ENCODE data around the gene HAS3. TPM values are rescaled to one million over a fixed set of nuclear protein-coding genes. Genes with fewer than 3 reads are reported as not detected.

Gene HAS3
- total and polyA plus RNA-seq, 2 donors (not counting 3 experiments of a cell fraction or from before 2014, with no cell fraction given) = 1.5 to 1.8 TPM

- FAIRE-seq = peak; percentile 52
- H3K36me3 ChIP-seq (ENCODE audit: control insufficient read depth in 2 of 2, extremely low read depth in 1 of 2, insufficient read depth in 2 of 2, low read length in 2 of 2) = no peaks in the 10 kb centered on the region
- H3K79me2 ChIP-seq (ENCODE audit: control insufficient read depth, insufficient read depth, low read length) = peaks cover 87% of the 10 kb centered on the region
- intact Hi-C loops (cut with micrococcal nuclease) (no loop called here), dilution Hi-C loops (cut with MboI; ENCODE audit: extremely low pct_ligation_motif_present, low sequenced_read_pairs) (no loop called here)
- peak overlapping the region; percentile 32 for H2AFZ ChIP-seq (ENCODE audit: low read depth, low read length)
- no peaks in the 10 kb centered on the region for H4K20me1 ChIP-seq (replicated peaks; ENCODE audit: control insufficient read depth, extremely low read depth, insufficient read depth, low read length)
- H3K4me1 ChIP-seq (ENCODE audit: control insufficient read depth, extremely low read depth, insufficient read depth, low read length) = peaks cover 26% of the 10 kb centered on the region
- peak overlapping the region; percentile 83 for H3K27ac ChIP-seq (ENCODE audit: insufficient read depth, low read depth, low read length)
- CTCF ChIA-PET = interaction anchor here (0.6 to 1.3 kb wide), 2 partner anchors 19 to 28 kb away, joined by 3 read pairs; no protein-coding TSS in a partner anchor
- no TSS peak for BruUV-seq (replicated peaks)
- no peaks in the 10 kb centered on the region for H3K27me3 ChIP-seq (ENCODE audit: control insufficient read depth in 2 of 2, insufficient read depth in 2 of 2, low read length in 2 of 2)
- no peaks in the 10 kb centered on the region for H3K9me1 ChIP-seq (replicated peaks; ENCODE audit: control insufficient read depth, extremely low read depth, insufficient read depth, low read length)
- H3K4me2 ChIP-seq (ENCODE audit: insufficient read depth, low read length) = peak overlapping the region; percentile 70
- H3K9ac ChIP-seq (replicated peaks; ENCODE audit: extremely low read depth, insufficient read depth, low read length) = peak overlapping the region; percentile 91
- POLR2A ChIA-PET = interaction anchor here (0.5 to 0.6 kb wide), 3 partner anchors 9 to 284 kb away, joined by 3 to 4 read pairs (median 3); no protein-coding TSS in a partner anchor
- DNase-seq (ENCODE audit: low read depth, low spot score) = peak; percentile 16
- peak overlapping the region; percentile 94 to 99 (median 96) for H3K4me3 ChIP-seq (replicated peaks in 1 of 3; ENCODE audit: insufficient read depth in 1 of 3, low read depth in 1 of 3, low read length in 3 of 3)
- H3K9me3 ChIP-seq (replicated peaks; ENCODE audit: control insufficient read depth, insufficient read depth, low read length) = no peaks in the 10 kb centered on the region
- TF ChIP-seq POLR2A (IDR thresholded peaks at IDR 0.05; ENCODE audit: low read depth, low read length) = peak; percentile 70
- TF ChIP-seq, protein P1, sequence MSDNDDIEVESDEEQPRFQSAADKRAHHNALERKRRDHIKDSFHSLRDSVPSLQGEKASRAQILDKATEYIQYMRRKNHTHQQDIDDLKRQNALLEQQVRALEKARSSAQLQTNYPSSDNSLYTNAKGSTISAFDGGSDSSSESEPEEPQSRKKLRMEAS (IDR thresholded peaks at IDR 0.05; ENCODE audit: insufficient read depth, insufficient read length) = no peak
Measured at GRCh38 chr16:69131167-69131838, 25.9 kb downstream of the HAS3 start.

DNA sequence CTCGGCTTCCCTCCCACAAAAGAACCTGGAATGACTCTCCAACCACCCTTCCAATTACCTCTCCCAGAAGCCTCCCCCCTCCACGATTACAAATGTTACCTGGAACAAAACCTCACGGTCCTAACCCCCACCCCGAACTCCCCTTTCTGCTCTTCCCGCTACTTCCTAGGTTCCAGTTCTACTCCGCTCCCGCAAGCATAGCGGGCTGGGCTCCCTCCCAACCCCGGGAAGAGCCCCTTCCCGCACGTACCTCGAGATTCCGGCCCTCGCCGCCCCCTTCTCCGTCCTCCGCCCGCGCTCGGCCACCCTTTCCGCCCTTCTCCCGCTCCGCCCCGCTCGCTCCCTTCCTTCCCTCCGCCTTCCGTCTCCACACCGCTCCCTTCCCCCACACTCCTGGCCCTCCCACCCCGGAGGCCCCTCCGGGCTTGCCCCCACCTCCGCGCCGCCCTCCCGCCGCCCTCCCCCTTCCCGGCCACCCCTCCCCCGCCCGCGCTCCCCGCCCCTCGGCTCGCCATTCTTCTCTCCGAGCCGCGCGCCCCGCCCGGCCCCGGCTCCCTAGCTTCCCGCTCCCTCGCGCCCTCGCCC is 26.5 kb downstream of the HAS3 start:
- intact Hi-C loops (cut with micrococcal nuclease) = no loop called here
- DNase-seq (ENCODE audit: low read depth, low spot score) (peak; percentile 72), FAIRE-seq (no peak)
- peak overlapping the region; percentile 40 for H2AFZ ChIP-seq (ENCODE audit: low read depth, low read length)
- H3K4me1 ChIP-seq (ENCODE audit: control insufficient read depth, extremely low read depth, insufficient read depth, low read length) = peaks cover 24% of the 10 kb centered on the region
- BruUV-seq (replicated peaks) = no TSS peak
- no peaks in the 10 kb centered on the region for H3K27me3 ChIP-seq (ENCODE audit: control insufficient read depth in 2 of 2, insufficient read depth in 2 of 2, low read length in 2 of 2)
- peak overlapping the region; percentile 94 to 99 (median 96) for H3K4me3 ChIP-seq (replicated peaks in 1 of 3; ENCODE audit: insufficient read depth in 1 of 3, low read depth in 1 of 3, low read length in 3 of 3)
- dilution Hi-C loops (cut with MboI; ENCODE audit: extremely low pct_ligation_motif_present, low sequenced_read_pairs) = no loop called here
- H3K4me2 ChIP-seq (ENCODE audit: insufficient read depth, low read length) = peak overlapping the region; percentile 70
- no peaks in the 10 kb centered on the region for H3K9me3 ChIP-seq (replicated peaks; ENCODE audit: control insufficient read depth, insufficient read depth, low read length)
- no peaks in the 10 kb centered on the region for H3K9me1 ChIP-seq (replicated peaks; ENCODE audit: control insufficient read depth, extremely low read depth, insufficient read depth, low read length)
- H3K36me3 ChIP-seq (ENCODE audit: control insufficient read depth in 2 of 2, extremely low read depth in 1 of 2, insufficient read depth in 2 of 2, low read length in 2 of 2) = peaks cover 0 to 2% of the 10 kb centered on the region in 2 experiments
- peak overlapping the region; percentile 83 for H3K27ac ChIP-seq (ENCODE audit: insufficient read depth, low read depth, low read length)
- TF ChIP-seq, protein P1 (IDR thresholded peaks at IDR 0.05; ENCODE audit: insufficient read depth, insufficient read length) = no peak
- TF ChIP-seq POLR2AphosphoS5 (IDR thresholded peaks at IDR 0.05; ENCODE audit: insufficient read depth, low read depth, low read length) = no peak
- no peak for TF ChIP-seq FOS (IDR thresholded peaks at IDR 0.05; ENCODE audit: borderline replicate concordance, insufficient read depth, low read length)
- TF ChIP-seq EZH2 (IDR thresholded peaks at IDR 0.05; ENCODE audit: borderline replicate concordance, low read depth, low read length, severe bottlenecking) = no peak
- no peak for TF ChIP-seq GATA2 (IDR thresholded peaks at IDR 0.05; ENCODE audit: insufficient read depth, insufficient read length, low read depth, low read length)
- peak overlapping the region; percentile 91 for H3K9ac ChIP-seq (replicated peaks; ENCODE audit: extremely low read depth, insufficient read depth, low read length)
- CTCF ChIA-PET = interaction anchor here (1.3 to 1.5 kb wide), 2 partner anchors 19 to 285 kb away, joined by 3 to 7 read pairs; no protein-coding TSS in a partner anchor
- POLR2A ChIA-PET = interaction anchor here (0.5 to 0.6 kb wide), 4 partner anchors 8 to 285 kb away, joined by 3 to 5 read pairs (median 4); no protein-coding TSS in a partner anchor
- H3K79me2 ChIP-seq (ENCODE audit: control insufficient read depth, insufficient read depth, low read length) = peaks cover 86% of the 10 kb centered on the region
- no peaks in the 10 kb centered on the region for H4K20me1 ChIP-seq (replicated peaks; ENCODE audit: control insufficient read depth, extremely low read depth, insufficient read depth, low read length)
